Measurements from ENCODE around the gene LMNTD1. TPM values are rescaled to one million over a fixed set of nuclear protein-coding genes. Genes with fewer than 3 reads are reported as not detected.

Gene LMNTD1
- total RNA-seq, 1 experiment from 2014 or later: not detected

- Histone ChIP-seq H3K4me1 (replicated peaks; ENCODE audit: insufficient read depth) (no peaks in the 10 kb centered on the region), H3K9me2 (ENCODE audit: insufficient read depth) (no peaks in the 10 kb centered on the region), H3K27me3 (ENCODE audit: insufficient read depth, low read depth) (no peaks in the 10 kb centered on the region), H3K9me3 (ENCODE audit: insufficient read depth, low read depth) (peaks cover 13% of the 10 kb centered on the region; the same call in 1 of the 2 replicates), H3K36me3 (ENCODE audit: low read depth) (no peaks in the 10 kb centered on the region), H3F3A (ENCODE audit: insufficient read depth, low read depth) (no peaks in the 10 kb centered on the region), H4K20me1 (ENCODE audit: insufficient read depth) (no peaks in the 10 kb centered on the region), H2AFZ (no peak overlapping the region), H3K79me2 (ENCODE audit: low read depth) (no peaks in the 10 kb centered on the region), H3K4me3 (no peak overlapping the region), H3K27ac (no peak overlapping the region), H3K4me2 (no peak overlapping the region)
- TF ChIP-seq EZH2 (IDR thresholded peaks at IDR 0.05; ENCODE audit: low read depth) (no peak), CTCF (conservative IDR thresholded peaks at IDR 0.05) (no peak)
- CTCF ChIA-PET: no interaction called here
- no peak for DNase-seq
- BruUV-seq (replicated peaks): no TSS peak
- intact Hi-C loops (cut with micrococcal nuclease; ENCODE audit: unreplicated experiment): no loop called here
- POLR2A ChIA-PET (ENCODE audit: unreplicated experiment): no interaction called here
Observed at GRCh38 chr12:25585021-25585523, 32.0 kb upstream of the LMNTD1 start.

GRCh38 chr12:25584596-25584995 is 31.5 kb upstream of the LMNTD1 start:
- ChIA-PET POLR2A (ENCODE audit: unreplicated experiment) (no interaction called here), CTCF (no interaction called here)
- Histone ChIP-seq H3K4me1 (replicated peaks; ENCODE audit: insufficient read depth) (no peaks in the 10 kb centered on the region), H4K20me1 (ENCODE audit: insufficient read depth) (no peaks in the 10 kb centered on the region), H3K4me3 (no peak overlapping the region), H3K4me2 (no peak overlapping the region), H2AFZ (no peak overlapping the region), H3K27ac (no peak overlapping the region), H3K27me3 (ENCODE audit: insufficient read depth, low read depth) (no peaks in the 10 kb centered on the region), H3K36me3 (ENCODE audit: low read depth) (no peaks in the 10 kb centered on the region), H3K9me3 (ENCODE audit: insufficient read depth, low read depth) (peaks cover 13% of the 10 kb centered on the region; the same call in 1 of the 2 replicates), H3K9me2 (ENCODE audit: insufficient read depth) (no peaks in the 10 kb centered on the region), H3F3A (ENCODE audit: insufficient read depth, low read depth) (no peaks in the 10 kb centered on the region), H3K79me2 (ENCODE audit: low read depth) (no peaks in the 10 kb centered on the region)
- no peak for TF ChIP-seq CTCF (conservative IDR thresholded peaks at IDR 0.05)
- TF ChIP-seq EZH2 (IDR thresholded peaks at IDR 0.05; ENCODE audit: low read depth): no peak
- no peak for DNase-seq
- no TSS peak for BruUV-seq (replicated peaks)
- intact Hi-C loops (cut with micrococcal nuclease; ENCODE audit: unreplicated experiment): loop anchor here (5.0 kb wide), 1 partner anchor 443 kb away; no protein-coding TSS in a partner anchor

GRCh38 chr12:25583545-25583944 is 30.5 kb upstream of the LMNTD1 start:
- TF ChIP-seq CTCF (conservative IDR thresholded peaks at IDR 0.05): peak; percentile 32; the same call in 1 of the 2 replicates
- TF ChIP-seq EZH2 (IDR thresholded peaks at IDR 0.05; ENCODE audit: low read depth): no peak
- peak in 1 of 2 experiments; percentile 14 for DNase-seq
- no peaks in the 10 kb centered on the region for H3F3A ChIP-seq (ENCODE audit: insufficient read depth, low read depth)
- H3K79me2 ChIP-seq (ENCODE audit: low read depth): no peaks in the 10 kb centered on the region
- H3K4me1 ChIP-seq (replicated peaks; ENCODE audit: insufficient read depth): no peaks in the 10 kb centered on the region
- H4K20me1 ChIP-seq (ENCODE audit: insufficient read depth): no peaks in the 10 kb centered on the region
- no peaks in the 10 kb centered on the region for H3K9me2 ChIP-seq (ENCODE audit: insufficient read depth)
- H3K9me3 ChIP-seq (ENCODE audit: insufficient read depth, low read depth): peaks cover 13% of the 10 kb centered on the region; the same call in 1 of the 2 replicates
- CTCF ChIA-PET: no interaction called here
- H3K27me3 ChIP-seq (ENCODE audit: insufficient read depth, low read depth): no peaks in the 10 kb centered on the region
- no peak overlapping the region for H2AFZ ChIP-seq
- H3K27ac ChIP-seq: no peak overlapping the region
- no peak overlapping the region for H3K4me3 ChIP-seq
- intact Hi-C loops (cut with micrococcal nuclease; ENCODE audit: unreplicated experiment): loop anchor here (5.0 kb wide), 1 partner anchor 444 kb away; no protein-coding TSS in a partner anchor
- BruUV-seq (replicated peaks): no TSS peak
- H3K36me3 ChIP-seq (ENCODE audit: low read depth): no peaks in the 10 kb centered on the region
- POLR2A ChIA-PET (ENCODE audit: unreplicated experiment): no interaction called here
- no peak overlapping the region for H3K4me2 ChIP-seq

Measured in PC-9 (cell line).